ENCODE results near the gene SYS1.

SYS1 gene

GRCh38 chr20:45391559-45391958 is 28.6 kb downstream of the SYS1 start:
- DNase-seq (ENCODE audit: low spot score), result no peak

- DNase-seq (ENCODE audit: low spot score), result no peak
These were observed 29.8 kb downstream of the SYS1 start for GRCh38 chr20:45392733-45393132.

GRCh38 chr20:45394221-45395113 is 31.5 kb downstream of the SYS1 start:
- no peak for DNase-seq (ENCODE audit: low spot score)

GRCh38 chr20:45395114-45395415 is 32.1 kb downstream of the SYS1 start:
- DNase-seq (ENCODE audit: low spot score), result no peak

- no peak for DNase-seq (ENCODE audit: low spot score)
These were observed 36.1 kb downstream of the SYS1 start for GRCh38 chr20:45399018-45399417.

GRCh38 chr20:45400346-45401031 is 37.5 kb downstream of the SYS1 start:
- DNase-seq (ENCODE audit: low spot score), result no peak

- DNase-seq (ENCODE audit: low spot score), result no peak
These were observed 40.0 kb downstream of the SYS1 start for GRCh38 chr20:45402946-45403345.

GRCh38 chr20:45404438-45404837 is 41.5 kb downstream of the SYS1 start:
- no peak for DNase-seq (ENCODE audit: low spot score)

GRCh38 chr20:45405571-45406259 is 42.8 kb downstream of the SYS1 start:
- DNase-seq (ENCODE audit: low spot score), result no peak

- DNase-seq (ENCODE audit: low spot score), result no peak
These were observed 43.5 kb downstream of the SYS1 start for GRCh38 chr20:45406260-45407066.

- no peak for DNase-seq (ENCODE audit: low spot score)
These were observed 44.2 kb downstream of the SYS1 start for GRCh38 chr20:45407067-45407745.

- no peak for DNase-seq (ENCODE audit: low spot score)
These were observed 45.1 kb downstream of the SYS1 start, which contains the start of gene DBNDD2 for GRCh38 chr20:45407783-45408645. Gene DBNDD2 (plus strand): TSS chr20:45408289. CDS start chr20:45408468, 179 bp downstream.

GRCh38 chr20:45408646-45409213 is 45.8 kb downstream of the SYS1 start:
- DNase-seq (ENCODE audit: low spot score), result no peak

GRCh38 chr20:45409521-45410272 is 46.7 kb downstream of the SYS1 start:
- no peak for DNase-seq (ENCODE audit: low spot score)

GRCh38 chr20:45410887-45411286 is 47.9 kb downstream of the SYS1 start:
- DNase-seq (ENCODE audit: low spot score), result no peak

- DNase-seq (ENCODE audit: low spot score), result no peak
These were observed 49.7 kb downstream of the SYS1 start for GRCh38 chr20:45412653-45413052.

- no peak for DNase-seq (ENCODE audit: low spot score)
These were observed 50.5 kb downstream of the SYS1 start for GRCh38 chr20:45413479-45413878.

GRCh38 chr20:45415822-45416637 is 53.1 kb downstream of the SYS1 start, which contains the start of gene PIGT:
Gene PIGT (plus strand): TSS chr20:45416141. CDS start chr20:45416157, 16 bp downstream.
- DNase-seq (ENCODE audit: low spot score), result peak; percentile 75

Data from hematopoietic multipotent progenitor cell treated with erythropoietin and hydrocortisone succinate and interleukin-3 and kit ligand, for 17 days (in vitro differentiated cells).